Activated CD8-positive, alpha-beta T cell treated with anti-CD3 and anti-CD28 coated beads, Interleukin-2, amount 10 ng/mL, durations not matched to agents 7 days and 5 days (primary cell): ENCODE results near the gene FRG2B. TPM values are rescaled to one million over a fixed set of nuclear protein-coding genes. Genes with fewer than 3 reads are reported as not detected.
"Not testable (repeated sequence)": the region's sequence is repeated elsewhere in the genome, so short reads cannot be mapped to it uniquely, and the experiment has no call there.

Experiments used
- ATAC-seq: fragments of 150-1000 bp; cut with Tn5 transposase; one replicate; pipeline ENCODE4 v1.10.0; 2021; ENCODE audit warnings: moderate library complexity
- CTCF ChIA-PET: fragments of 350-600 bp; sonication (Branson Sonifier 250); formaldehyde crosslinking; loops from one replicate; lab custom pipeline; 2021; ENCODE audit warnings: antibody characterized with exemption; lab: Charles Lee
- POLR2A ChIA-PET: fragments of 350-600 bp; sonication (Branson Sonifier 250); formaldehyde crosslinking; loops from one replicate; lab custom pipeline; 2021; ENCODE audit warnings: antibody characterized with exemption; lab: Charles Lee
- DNase-seq: peaks from one replicate; pipeline ENCODE4 v3.0.0-alpha.2; 2020
- H3K27ac Mint-ChIP-seq: one replicate; pipeline ENCODE4 v1.8.0; 2021; ENCODE audit warnings: mild to moderate bottlenecking, mixed read lengths
- H3K27me3 Mint-ChIP-seq: one replicate; pipeline ENCODE4 v1.8.0; 2021; ENCODE audit warnings: low read depth, mixed read lengths
- H3K36me3 Mint-ChIP-seq: one replicate; pipeline ENCODE4 v1.8.0; 2021; ENCODE audit warnings: low read depth, mixed read lengths
- H3K4me1 Mint-ChIP-seq: one replicate; pipeline ENCODE4 v1.8.0; 2021; ENCODE audit warnings: low read depth, mixed read lengths
- H3K4me3 Mint-ChIP-seq: one replicate; pipeline ENCODE4 v1.8.0; 2021; ENCODE audit warnings: mild to moderate bottlenecking, mixed read lengths
- H3K9me3 Mint-ChIP-seq: one replicate; pipeline ENCODE4 v1.8.0; 2022; ENCODE audit warnings: mixed read lengths; ENCODE audit not compliant: insufficient read depth
- total RNA-seq, 2 experiments: library from RNA; stranded (reverse); gene quantifications; one replicate each; pipeline ENCODE4 v1.2.3, GENCODE V29; 2021

The FRG2B gene
- total RNA-seq = not detected

GRCh38 chr10:133626695-133627094 lies at the start of gene FRG2B:
FRG2B (minus strand) TSS chr10:133626795; CDS start chr10:133626742, 53 bp downstream.
- H3K36me3 Mint-ChIP-seq, H3K4me1 Mint-ChIP-seq, ATAC-seq, H3K9me3 Mint-ChIP-seq, H3K4me3 Mint-ChIP-seq, POLR2A ChIA-PET, CTCF ChIA-PET, H3K27ac Mint-ChIP-seq, DNase-seq, H3K27me3 Mint-ChIP-seq: not testable (repeated sequence)

DNA sequence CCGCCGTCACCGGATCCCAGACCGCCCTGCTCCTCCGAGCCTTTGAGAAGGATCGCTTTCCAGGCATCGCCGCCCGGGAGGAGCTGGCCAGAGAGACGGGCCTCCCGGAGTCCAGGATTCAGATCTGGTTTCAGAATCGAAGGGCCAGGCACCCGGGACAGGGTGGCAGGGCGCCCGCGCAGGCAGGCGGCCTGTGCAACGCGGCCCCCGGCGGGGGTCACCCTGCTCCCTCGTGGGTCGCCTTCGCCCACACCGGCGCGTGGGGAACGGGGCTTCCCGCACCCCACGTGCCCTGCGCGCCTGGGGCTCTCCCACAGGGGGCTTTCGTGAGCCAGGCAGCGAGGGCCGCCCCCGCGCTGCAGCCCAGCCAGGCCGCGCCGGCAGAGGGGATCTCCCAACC lies 40.9 kb upstream of the FRG2B start:
- not testable (repeated sequence) for H3K4me3 Mint-ChIP-seq

GRCh38 chr10:133663544-133664160 lies 37.1 kb upstream of the FRG2B start:
- H3K4me3 Mint-ChIP-seq, H3K4me1 Mint-ChIP-seq, ATAC-seq, CTCF ChIA-PET, POLR2A ChIA-PET, H3K36me3 Mint-ChIP-seq, DNase-seq, H3K27ac Mint-ChIP-seq, H3K9me3 Mint-ChIP-seq: not testable (repeated sequence)
- H3K27me3 Mint-ChIP-seq = peaks cover 17% of the 10 kb centered on the region

More for the DNA sequence above, 40.9 kb upstream of the FRG2B start:
- peaks cover 13% of the 10 kb centered on the region for H3K27me3 Mint-ChIP-seq
- H3K9me3 Mint-ChIP-seq, POLR2A ChIA-PET, H3K36me3 Mint-ChIP-seq, ATAC-seq, H3K27ac Mint-ChIP-seq, H3K4me1 Mint-ChIP-seq, CTCF ChIA-PET, DNase-seq: not testable (repeated sequence)

DNA sequence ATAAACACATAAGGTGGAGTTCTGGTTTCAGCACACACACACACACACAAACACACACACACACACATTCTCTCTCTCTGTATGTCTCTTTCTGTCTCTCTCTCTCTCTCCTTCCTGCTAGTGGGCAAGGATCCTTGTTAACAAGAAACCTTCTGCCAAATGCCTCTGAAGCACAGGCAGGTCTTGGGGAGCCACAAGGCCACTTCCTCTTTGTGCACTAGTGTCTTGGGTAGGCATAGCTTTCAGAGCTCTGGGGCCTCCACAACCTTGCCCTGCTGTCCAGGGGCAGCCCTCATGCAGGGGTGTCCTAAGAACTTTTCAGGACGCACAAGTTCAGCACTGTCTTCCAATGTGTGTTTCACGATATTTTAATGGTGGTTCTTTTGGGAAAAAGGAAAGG lies 34.5 kb upstream of the FRG2B start:
- peaks cover 17% of the 10 kb centered on the region for H3K27me3 Mint-ChIP-seq
- H3K36me3 Mint-ChIP-seq, POLR2A ChIA-PET, DNase-seq, H3K4me1 Mint-ChIP-seq, H3K27ac Mint-ChIP-seq, CTCF ChIA-PET, ATAC-seq, H3K9me3 Mint-ChIP-seq, H3K4me3 Mint-ChIP-seq: not testable (repeated sequence)

GRCh38 chr10:133660516-133660915 lies 33.9 kb upstream of the FRG2B start:
- H3K9me3 Mint-ChIP-seq, DNase-seq, H3K36me3 Mint-ChIP-seq, CTCF ChIA-PET, H3K4me1 Mint-ChIP-seq, POLR2A ChIA-PET, H3K27ac Mint-ChIP-seq, H3K4me3 Mint-ChIP-seq, ATAC-seq: not testable (repeated sequence)
- H3K27me3 Mint-ChIP-seq = peaks cover 17% of the 10 kb centered on the region

- H3K36me3 Mint-ChIP-seq, H3K27ac Mint-ChIP-seq, POLR2A ChIA-PET, H3K4me1 Mint-ChIP-seq, CTCF ChIA-PET, H3K9me3 Mint-ChIP-seq, H3K27me3 Mint-ChIP-seq, DNase-seq, ATAC-seq, H3K4me3 Mint-ChIP-seq: not testable (repeated sequence)
These were observed 30.7 kb upstream of the FRG2B start for GRCh38 chr10:133657276-133657675.

GRCh38 chr10:133648872-133649455 lies 22.4 kb upstream of the FRG2B start:
- H3K27me3 Mint-ChIP-seq, CTCF ChIA-PET, H3K27ac Mint-ChIP-seq, ATAC-seq, H3K4me3 Mint-ChIP-seq, H3K36me3 Mint-ChIP-seq, H3K4me1 Mint-ChIP-seq, H3K9me3 Mint-ChIP-seq, POLR2A ChIA-PET: not testable (repeated sequence)
- peak; percentile 27 for DNase-seq

DNA sequence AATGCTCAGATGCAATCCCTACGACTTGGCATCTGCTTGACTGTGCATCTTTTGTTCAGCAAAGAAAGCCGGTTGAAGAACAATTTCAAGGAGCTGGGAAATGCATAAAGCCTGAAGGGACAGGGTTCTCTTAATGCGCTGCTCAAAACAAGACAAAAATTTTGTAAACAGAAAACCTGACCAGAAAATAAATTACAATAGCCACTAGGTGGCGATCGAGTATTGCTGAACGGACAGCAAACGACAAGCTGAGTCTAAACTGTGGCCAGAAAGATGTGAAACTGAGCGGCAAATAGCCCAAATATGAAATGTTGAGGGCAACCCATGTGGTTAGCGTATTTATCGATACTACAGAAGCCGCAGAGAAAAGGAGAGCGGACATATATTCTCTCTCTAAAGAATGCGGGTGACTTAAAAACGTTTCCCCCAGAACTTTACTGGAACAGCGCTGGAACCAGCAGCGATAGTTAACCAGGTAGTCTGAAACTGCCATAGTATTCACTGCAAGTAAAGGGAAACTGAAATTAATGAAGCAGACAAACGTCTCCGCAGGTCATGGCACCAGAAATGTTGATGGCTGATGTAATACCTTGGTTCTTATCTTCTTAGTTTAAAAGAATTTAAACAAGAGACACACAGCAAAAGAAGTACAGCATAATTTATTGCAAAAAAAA lies 20.6 kb upstream of the FRG2B start:
- H3K9me3 Mint-ChIP-seq, POLR2A ChIA-PET, H3K27me3 Mint-ChIP-seq, H3K27ac Mint-ChIP-seq, CTCF ChIA-PET, H3K36me3 Mint-ChIP-seq, H3K4me1 Mint-ChIP-seq: not testable (repeated sequence)
- ATAC-seq (peak; percentile 68), DNase-seq (peak; percentile 39)
- peak overlapping the region; percentile 43 for H3K4me3 Mint-ChIP-seq

- H3K36me3 Mint-ChIP-seq, ATAC-seq, POLR2A ChIA-PET, H3K27ac Mint-ChIP-seq, H3K9me3 Mint-ChIP-seq, H3K4me1 Mint-ChIP-seq, DNase-seq, CTCF ChIA-PET: not testable (repeated sequence)
- peak overlapping the region; percentile 18 for H3K4me3 Mint-ChIP-seq
- H3K27me3 Mint-ChIP-seq = peaks cover 19% of the 10 kb centered on the region
These were observed 11.2 kb upstream of the FRG2B start for GRCh38 chr10:133637846-133638235.

DNA sequence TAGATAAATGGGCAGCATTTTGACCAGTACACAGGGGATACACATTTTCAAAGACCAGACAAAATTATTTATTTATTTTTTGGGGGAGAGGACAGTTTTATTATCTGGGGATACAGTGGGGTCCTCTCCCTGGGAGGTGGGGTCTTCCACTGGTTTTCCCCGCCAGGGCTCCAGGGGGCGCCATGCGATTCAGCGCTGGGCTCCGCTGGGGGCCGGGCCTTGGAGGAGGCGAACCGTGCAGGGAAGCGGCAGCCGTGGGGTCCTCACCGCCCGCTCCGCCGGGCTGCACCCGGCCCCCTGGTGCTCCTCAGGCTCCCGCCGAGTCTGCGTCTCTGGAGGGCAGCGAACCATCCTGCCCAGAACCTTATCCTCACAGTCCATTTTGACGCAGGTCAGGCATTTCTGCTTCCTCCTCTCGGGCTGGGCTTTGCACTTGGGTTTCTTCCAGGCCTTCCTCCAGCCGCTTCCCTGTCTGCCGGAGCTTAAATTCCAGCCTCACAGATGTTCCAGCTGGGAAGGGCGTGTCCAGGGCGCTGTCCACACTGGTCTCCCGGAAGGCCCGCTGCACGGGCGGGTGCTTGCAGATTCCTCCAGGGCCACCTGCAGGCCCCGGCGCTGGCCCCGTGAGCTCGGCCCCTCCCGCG lies 10.7 kb upstream of the FRG2B start:
- peaks cover 19% of the 10 kb centered on the region for H3K27me3 Mint-ChIP-seq
- H3K4me1 Mint-ChIP-seq, H3K36me3 Mint-ChIP-seq, H3K4me3 Mint-ChIP-seq, DNase-seq, CTCF ChIA-PET, H3K9me3 Mint-ChIP-seq, H3K27ac Mint-ChIP-seq, POLR2A ChIA-PET: not testable (repeated sequence)
- peak; percentile 73 for ATAC-seq

DNA sequence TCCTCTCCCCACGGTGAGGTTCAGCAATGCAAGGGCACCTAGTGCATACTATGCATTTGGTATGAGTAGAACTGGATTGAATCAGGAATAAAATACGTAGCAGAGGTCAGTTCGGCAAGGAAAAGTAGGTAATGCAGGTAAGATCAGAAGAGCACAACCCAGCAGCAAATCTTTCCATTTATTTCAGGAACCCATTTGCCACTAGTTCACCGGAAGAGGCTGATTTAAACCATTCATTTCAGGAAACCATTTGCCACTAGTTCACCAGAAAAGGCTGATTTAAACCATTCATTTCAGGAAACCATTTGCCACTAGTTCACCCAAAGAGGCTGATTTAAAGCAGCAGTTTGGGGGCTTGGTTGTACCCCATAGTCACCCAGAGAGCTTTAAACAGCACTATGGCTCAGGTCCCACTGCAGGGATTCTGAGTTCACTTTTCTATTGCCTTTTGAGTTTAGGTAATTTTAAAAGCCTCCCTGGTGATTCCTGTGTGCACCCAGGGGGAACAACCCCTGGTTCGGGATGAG lies 4.2 kb upstream of the FRG2B start:
- H3K4me3 Mint-ChIP-seq, POLR2A ChIA-PET, ATAC-seq, H3K9me3 Mint-ChIP-seq, H3K27ac Mint-ChIP-seq, H3K4me1 Mint-ChIP-seq, H3K36me3 Mint-ChIP-seq, DNase-seq, CTCF ChIA-PET: not testable (repeated sequence)
- peaks cover 16% of the 10 kb centered on the region for H3K27me3 Mint-ChIP-seq

GRCh38 chr10:133622544-133622943 lies 4.1 kb downstream of the FRG2B start:
- DNase-seq, H3K4me3 Mint-ChIP-seq, ATAC-seq, CTCF ChIA-PET, H3K4me1 Mint-ChIP-seq, H3K27ac Mint-ChIP-seq, H3K9me3 Mint-ChIP-seq, H3K36me3 Mint-ChIP-seq, POLR2A ChIA-PET: not testable (repeated sequence)
- H3K27me3 Mint-ChIP-seq = peaks cover 12% of the 10 kb centered on the region
